ENCODE measurements around the gene LRRC75A. TPM values are rescaled to one million over a fixed set of nuclear protein-coding genes. Genes with fewer than 3 reads are reported as not detected.

LRRC75A gene
- total and polyA plus RNA-seq, 2 of the 13 experiments (the other 11 are each of a cell fraction or from before 2014, with no cell fraction given): 0.03 TPM; not detected in 1

- peak; percentile 60 for TF ChIP-seq RBM39 (IDR thresholded peaks at IDR 0.05; ENCODE audit: low read depth, low read length, poor library complexity, severe bottlenecking)
- 0 out of 2 replicates have a peak, but pooled peaks have one; percentile 9 for TF ChIP-seq SALL2 (CRISPR knock-in tag; IDR thresholded peaks at IDR 0.05)
- no peak for TF ChIP-seq KLF12 (CRISPR knock-in tag; IDR thresholded peaks at IDR 0.05; ENCODE audit: borderline replicate concordance)
- no peak for TF ChIP-seq PAX8 (CRISPR knock-in tag; IDR thresholded peaks at IDR 0.05; ENCODE audit: borderline replicate concordance)
- TF ChIP-seq ZNF512B (CRISPR knock-in tag; IDR thresholded peaks at IDR 0.05; ENCODE audit: borderline replicate concordance): no peak
- TF ChIP-seq NR2F2 (IDR thresholded peaks at IDR 0.05; ENCODE audit: borderline replicate concordance, low read depth): 0 out of 2 replicates have a peak, but pooled peaks have one; percentile 39
- TF ChIP-seq RBM22 (optimal IDR thresholded peaks at IDR 0.05; ENCODE audit: low read length): peak; percentile 11
- no peak for TF ChIP-seq RFX5 (IDR thresholded peaks at IDR 0.05; ENCODE audit: low read depth, low read length)
- TF ChIP-seq, protein P1, sequence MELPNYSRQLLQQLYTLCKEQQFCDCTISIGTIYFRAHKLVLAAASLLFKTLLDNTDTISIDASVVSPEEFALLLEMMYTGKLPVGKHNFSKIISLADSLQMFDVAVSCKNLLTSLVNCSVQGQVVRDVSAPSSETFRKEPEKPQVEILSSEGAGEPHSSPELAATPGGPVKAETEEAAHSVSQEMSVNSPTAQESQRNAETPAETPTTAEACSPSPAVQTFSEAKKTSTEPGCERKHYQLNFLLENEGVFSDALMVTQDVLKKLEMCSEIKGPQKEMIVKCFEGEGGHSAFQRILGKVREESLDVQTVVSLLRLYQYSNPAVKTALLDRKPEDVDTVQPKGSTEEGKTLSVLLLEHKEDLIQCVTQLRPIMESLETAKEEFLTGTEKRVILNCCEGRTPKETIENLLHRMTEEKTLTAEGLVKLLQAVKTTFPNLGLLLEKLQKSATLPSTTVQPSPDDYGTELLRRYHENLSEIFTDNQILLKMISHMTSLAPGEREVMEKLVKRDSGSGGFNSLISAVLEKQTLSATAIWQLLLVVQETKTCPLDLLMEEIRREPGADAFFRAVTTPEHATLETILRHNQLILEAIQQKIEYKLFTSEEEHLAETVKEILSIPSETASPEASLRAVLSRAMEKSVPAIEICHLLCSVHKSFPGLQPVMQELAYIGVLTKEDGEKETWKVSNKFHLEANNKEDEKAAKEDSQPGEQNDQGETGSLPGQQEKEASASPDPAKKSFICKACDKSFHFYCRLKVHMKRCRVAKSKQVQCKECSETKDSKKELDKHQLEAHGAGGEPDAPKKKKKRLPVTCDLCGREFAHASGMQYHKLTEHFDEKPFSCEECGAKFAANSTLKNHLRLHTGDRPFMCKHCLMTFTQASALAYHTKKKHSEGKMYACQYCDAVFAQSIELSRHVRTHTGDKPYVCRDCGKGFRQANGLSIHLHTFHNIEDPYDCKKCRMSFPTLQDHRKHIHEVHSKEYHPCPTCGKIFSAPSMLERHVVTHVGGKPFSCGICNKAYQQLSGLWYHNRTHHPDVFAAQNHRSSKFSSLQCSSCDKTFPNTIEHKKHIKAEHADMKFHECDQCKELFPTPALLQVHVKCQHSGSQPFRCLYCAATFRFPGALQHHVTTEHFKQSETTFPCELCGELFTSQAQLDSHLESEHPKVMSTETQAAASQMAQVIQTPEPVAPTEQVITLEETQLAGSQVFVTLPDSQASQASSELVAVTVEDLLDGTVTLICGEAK (IDR thresholded peaks at IDR 0.05): no peak
- TF ChIP-seq, protein P1 (CRISPR knock-in tag; IDR thresholded peaks at IDR 0.05): 0 out of 2 replicates have a peak, but pooled peaks have one; percentile 48
- TF ChIP-seq, protein P2, sequence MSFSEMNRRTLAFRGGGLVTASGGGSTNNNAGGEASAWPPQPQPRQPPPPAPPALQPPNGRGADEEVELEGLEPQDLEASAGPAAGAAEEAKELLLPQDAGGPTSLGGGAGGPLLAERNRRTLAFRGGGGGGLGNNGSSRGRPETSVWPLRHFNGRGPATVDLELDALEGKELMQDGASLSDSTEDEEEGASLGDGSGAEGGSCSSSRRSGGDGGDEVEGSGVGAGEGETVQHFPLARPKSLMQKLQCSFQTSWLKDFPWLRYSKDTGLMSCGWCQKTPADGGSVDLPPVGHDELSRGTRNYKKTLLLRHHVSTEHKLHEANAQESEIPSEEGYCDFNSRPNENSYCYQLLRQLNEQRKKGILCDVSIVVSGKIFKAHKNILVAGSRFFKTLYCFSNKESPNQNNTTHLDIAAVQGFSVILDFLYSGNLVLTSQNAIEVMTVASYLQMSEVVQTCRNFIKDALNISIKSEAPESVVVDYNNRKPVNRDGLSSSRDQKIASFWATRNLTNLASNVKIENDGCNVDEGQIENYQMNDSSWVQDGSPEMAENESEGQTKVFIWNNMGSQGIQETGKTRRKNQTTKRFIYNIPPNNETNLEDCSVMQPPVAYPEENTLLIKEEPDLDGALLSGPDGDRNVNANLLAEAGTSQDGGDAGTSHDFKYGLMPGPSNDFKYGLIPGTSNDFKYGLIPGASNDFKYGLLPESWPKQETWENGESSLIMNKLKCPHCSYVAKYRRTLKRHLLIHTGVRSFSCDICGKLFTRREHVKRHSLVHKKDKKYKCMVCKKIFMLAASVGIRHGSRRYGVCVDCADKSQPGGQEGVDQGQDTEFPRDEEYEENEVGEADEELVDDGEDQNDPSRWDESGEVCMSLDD (CRISPR knock-in tag; IDR thresholded peaks at IDR 0.05; ENCODE audit: borderline replicate concordance): no peak
- TF ChIP-seq, protein P3, sequence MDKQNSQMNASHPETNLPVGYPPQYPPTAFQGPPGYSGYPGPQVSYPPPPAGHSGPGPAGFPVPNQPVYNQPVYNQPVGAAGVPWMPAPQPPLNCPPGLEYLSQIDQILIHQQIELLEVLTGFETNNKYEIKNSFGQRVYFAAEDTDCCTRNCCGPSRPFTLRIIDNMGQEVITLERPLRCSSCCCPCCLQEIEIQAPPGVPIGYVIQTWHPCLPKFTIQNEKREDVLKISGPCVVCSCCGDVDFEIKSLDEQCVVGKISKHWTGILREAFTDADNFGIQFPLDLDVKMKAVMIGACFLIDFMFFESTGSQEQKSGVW (CRISPR knock-in tag; IDR thresholded peaks at IDR 0.05; ENCODE audit: borderline replicate concordance): no peak
- TF ChIP-seq ZNF773 (CRISPR knock-in tag; IDR thresholded peaks at IDR 0.05; ENCODE audit: borderline replicate concordance): no peak
These were observed 47.6 kb downstream of the LRRC75A start (continued) for GRCh38 chr17:16444258-16444886.
